ENCODE measurements around the gene RAB3IP.

The RAB3IP gene

GRCh38 chr12:69712826-69713225, 25.8 kb upstream of the RAB3IP start:
- no peaks in the 10 kb centered on the region for H3K9me3 ChIP-seq (ENCODE audit: control insufficient read depth, low read length)
- H3K36me3 ChIP-seq (ENCODE audit: control insufficient read depth, insufficient read depth, low read length): no peaks in the 10 kb centered on the region
- no peak overlapping the region for H3K27ac ChIP-seq (ENCODE audit: insufficient read depth, low read length, poor library complexity, severe bottlenecking)
- no peak overlapping the region for H3K4me3 ChIP-seq (ENCODE audit: insufficient read depth, low read depth, low read length, poor library complexity, severe bottlenecking)
- H3K27me3 ChIP-seq (replicated peaks; ENCODE audit: control insufficient read depth, insufficient read depth, low read length, poor library complexity, severe bottlenecking): peaks cover 5% of the 10 kb centered on the region
- no peaks in the 10 kb centered on the region for H3K4me1 ChIP-seq (ENCODE audit: control insufficient read depth, insufficient read depth, low read length, poor library complexity, severe bottlenecking)
- no peak for DNase-seq

- no peaks in the 10 kb centered on the region for H3K4me1 ChIP-seq (ENCODE audit: control insufficient read depth, insufficient read depth, low read length, poor library complexity, severe bottlenecking)
Observed at GRCh38 chr12:69714542-69714941, 24.1 kb upstream of the RAB3IP start.

GRCh38 chr12:69719336-69720316, 19.0 kb upstream of the RAB3IP start:
- Histone ChIP-seq H3K9me3 (ENCODE audit: control insufficient read depth, low read length) (no peaks in the 10 kb centered on the region), H3K27me3 (replicated peaks; ENCODE audit: control insufficient read depth, insufficient read depth, low read length, poor library complexity, severe bottlenecking) (peaks cover 2% of the 10 kb centered on the region), H3K27ac (ENCODE audit: insufficient read depth, low read length, poor library complexity, severe bottlenecking) (no peak overlapping the region), H3K4me1 (ENCODE audit: control insufficient read depth, insufficient read depth, low read length, poor library complexity, severe bottlenecking) (no peaks in the 10 kb centered on the region), H3K36me3 (ENCODE audit: control insufficient read depth, insufficient read depth, low read length) (no peaks in the 10 kb centered on the region), H3K4me3 (ENCODE audit: insufficient read depth, low read depth, low read length, poor library complexity, severe bottlenecking) (no peak overlapping the region)
- no peak for DNase-seq

More at GRCh38 chr12:69714542-69714941, 24.1 kb upstream of the RAB3IP start:
- Histone ChIP-seq H3K27me3 (replicated peaks; ENCODE audit: control insufficient read depth, insufficient read depth, low read length, poor library complexity, severe bottlenecking) (peaks cover 5% of the 10 kb centered on the region), H3K4me3 (ENCODE audit: insufficient read depth, low read depth, low read length, poor library complexity, severe bottlenecking) (no peak overlapping the region), H3K9me3 (ENCODE audit: control insufficient read depth, low read length) (no peaks in the 10 kb centered on the region), H3K27ac (ENCODE audit: insufficient read depth, low read length, poor library complexity, severe bottlenecking) (no peak overlapping the region), H3K36me3 (ENCODE audit: control insufficient read depth, insufficient read depth, low read length) (no peaks in the 10 kb centered on the region)
- no peak for DNase-seq

- DNase-seq: no peak
- Histone ChIP-seq H3K27ac (ENCODE audit: insufficient read depth, low read length, poor library complexity, severe bottlenecking) (no peak overlapping the region), H3K4me1 (ENCODE audit: control insufficient read depth, insufficient read depth, low read length, poor library complexity, severe bottlenecking) (no peaks in the 10 kb centered on the region), H3K9me3 (ENCODE audit: control insufficient read depth, low read length) (no peaks in the 10 kb centered on the region), H3K4me3 (ENCODE audit: insufficient read depth, low read depth, low read length, poor library complexity, severe bottlenecking) (no peak overlapping the region), H3K36me3 (ENCODE audit: control insufficient read depth, insufficient read depth, low read length) (no peaks in the 10 kb centered on the region), H3K27me3 (replicated peaks; ENCODE audit: control insufficient read depth, insufficient read depth, low read length, poor library complexity, severe bottlenecking) (no peaks in the 10 kb centered on the region)
Observed at GRCh38 chr12:69720750-69721149, 17.9 kb upstream of the RAB3IP start.

GRCh38 chr12:69726922-69727321, 11.7 kb upstream of the RAB3IP start:
- H3K36me3 ChIP-seq (ENCODE audit: control insufficient read depth, insufficient read depth, low read length): no peaks in the 10 kb centered on the region
- H3K27ac ChIP-seq (ENCODE audit: insufficient read depth, low read length, poor library complexity, severe bottlenecking): no peak overlapping the region
- no peak for DNase-seq
- H3K4me3 ChIP-seq (ENCODE audit: insufficient read depth, low read depth, low read length, poor library complexity, severe bottlenecking): no peak overlapping the region
- H3K27me3 ChIP-seq (replicated peaks; ENCODE audit: control insufficient read depth, insufficient read depth, low read length, poor library complexity, severe bottlenecking): no peaks in the 10 kb centered on the region
- no peaks in the 10 kb centered on the region for H3K9me3 ChIP-seq (ENCODE audit: control insufficient read depth, low read length)
- no peaks in the 10 kb centered on the region for H3K4me1 ChIP-seq (ENCODE audit: control insufficient read depth, insufficient read depth, low read length, poor library complexity, severe bottlenecking)

- no peak for DNase-seq
- no peaks in the 10 kb centered on the region for H3K36me3 ChIP-seq (ENCODE audit: control insufficient read depth, insufficient read depth, low read length)
- H3K4me3 ChIP-seq (ENCODE audit: insufficient read depth, low read depth, low read length, poor library complexity, severe bottlenecking): no peak overlapping the region
- no peak overlapping the region for H3K27ac ChIP-seq (ENCODE audit: insufficient read depth, low read length, poor library complexity, severe bottlenecking)
- H3K4me1 ChIP-seq (ENCODE audit: control insufficient read depth, insufficient read depth, low read length, poor library complexity, severe bottlenecking): no peaks in the 10 kb centered on the region
- no peaks in the 10 kb centered on the region for H3K9me3 ChIP-seq (ENCODE audit: control insufficient read depth, low read length)
- no peaks in the 10 kb centered on the region for H3K27me3 ChIP-seq (replicated peaks; ENCODE audit: control insufficient read depth, insufficient read depth, low read length, poor library complexity, severe bottlenecking)
Observed at GRCh38 chr12:69732088-69732487, 6.6 kb upstream of the RAB3IP start.

- DNase-seq: no peak
- no peaks in the 10 kb centered on the region for H3K36me3 ChIP-seq (ENCODE audit: control insufficient read depth, insufficient read depth, low read length)
- no peak overlapping the region for H3K27ac ChIP-seq (ENCODE audit: insufficient read depth, low read length, poor library complexity, severe bottlenecking)
- H3K4me3 ChIP-seq (ENCODE audit: insufficient read depth, low read depth, low read length, poor library complexity, severe bottlenecking): no peak overlapping the region
- H3K9me3 ChIP-seq (ENCODE audit: control insufficient read depth, low read length): no peaks in the 10 kb centered on the region
- no peaks in the 10 kb centered on the region for H3K4me1 ChIP-seq (ENCODE audit: control insufficient read depth, insufficient read depth, low read length, poor library complexity, severe bottlenecking)
- no peaks in the 10 kb centered on the region for H3K27me3 ChIP-seq (replicated peaks; ENCODE audit: control insufficient read depth, insufficient read depth, low read length, poor library complexity, severe bottlenecking)
Observed at GRCh38 chr12:69733638-69734037, 5.0 kb upstream of the RAB3IP start.

- DNase-seq: peak; percentile 51 to 62 (median 56)
- peak overlapping the region; percentile 77 for H3K4me3 ChIP-seq (ENCODE audit: insufficient read depth, low read depth, low read length, poor library complexity, severe bottlenecking)
- no peaks in the 10 kb centered on the region for H3K9me3 ChIP-seq (ENCODE audit: control insufficient read depth, low read length)
- no peaks in the 10 kb centered on the region for H3K36me3 ChIP-seq (ENCODE audit: control insufficient read depth, insufficient read depth, low read length)
- no peaks in the 10 kb centered on the region for H3K27me3 ChIP-seq (replicated peaks; ENCODE audit: control insufficient read depth, insufficient read depth, low read length, poor library complexity, severe bottlenecking)
- H3K4me1 ChIP-seq (ENCODE audit: control insufficient read depth, insufficient read depth, low read length, poor library complexity, severe bottlenecking): peaks cover 8% of the 10 kb centered on the region
- H3K27ac ChIP-seq (ENCODE audit: insufficient read depth, low read length, poor library complexity, severe bottlenecking): peak overlapping the region; percentile 79
Observed at GRCh38 chr12:69739287-69740191, 879 bp downstream of the RAB3IP start.

- DNase-seq: no peak
- Histone ChIP-seq H3K4me3 (ENCODE audit: insufficient read depth, low read depth, low read length, poor library complexity, severe bottlenecking) (no peak overlapping the region), H3K27ac (ENCODE audit: insufficient read depth, low read length, poor library complexity, severe bottlenecking) (no peak overlapping the region), H3K9me3 (ENCODE audit: control insufficient read depth, low read length) (no peaks in the 10 kb centered on the region), H3K4me1 (ENCODE audit: control insufficient read depth, insufficient read depth, low read length, poor library complexity, severe bottlenecking) (peaks cover 8% of the 10 kb centered on the region), H3K36me3 (ENCODE audit: control insufficient read depth, insufficient read depth, low read length) (no peaks in the 10 kb centered on the region), H3K27me3 (replicated peaks; ENCODE audit: control insufficient read depth, insufficient read depth, low read length, poor library complexity, severe bottlenecking) (no peaks in the 10 kb centered on the region)
Observed at GRCh38 chr12:69744109-69744508, 5.4 kb downstream of the RAB3IP start.
